ENCODE data around the gene PIK3R5. TPM values are rescaled to one million over a fixed set of nuclear protein-coding genes. Genes with fewer than 3 reads are reported as not detected.

PIK3R5 gene
- total and polyA plus RNA-seq, 8 donors = 0.69 to 6.8 (median 1.7) TPM

GRCh38 chr17:8875957-8876356 is 89.5 kb downstream of the PIK3R5 start:
- 62 to 74% methylated on average over 5 of the region's 5 CpGs for WGBS, 2 donors
- no peak for FAIRE-seq
- TF ChIP-seq CTCF (IDR thresholded peaks at IDR 0.05) = no peak

GRCh38 chr17:8875436-8875835 is 90.1 kb downstream of the PIK3R5 start:
- ATAC-seq = no peak
- intact Hi-C loops (cut with DNase I) = no loop called here
- Histone ChIP-seq H3K4me3 (no peak overlapping the region), H3K4me1 (no peaks in the 10 kb centered on the region), H3K9me3 (no peaks in the 10 kb centered on the region), H3K27ac (no peak overlapping the region), H3K36me3 (no peaks in the 10 kb centered on the region), H3K27me3 (no peaks in the 10 kb centered on the region)
- TF ChIP-seq CTCF (IDR thresholded peaks at IDR 0.05) = no peak
- FAIRE-seq = no peak
- WGBS, 2 donors = 64 to 74% methylated on average over 12 of the region's 12 CpGs
- DNase-seq = no peak

More at GRCh38 chr17:8875957-8876356, 89.5 kb downstream of the PIK3R5 start:
- intact Hi-C loops (cut with DNase I) = no loop called here
- Histone ChIP-seq H3K27ac (no peak overlapping the region), H3K9me3 (no peaks in the 10 kb centered on the region), H3K4me1 (no peaks in the 10 kb centered on the region), H3K27me3 (no peaks in the 10 kb centered on the region), H3K4me3 (no peak overlapping the region), H3K36me3 (no peaks in the 10 kb centered on the region)
- ATAC-seq = no peak
- no peak for DNase-seq

GRCh38 chr17:8873801-8874715 is 91.4 kb downstream of the PIK3R5 start:
- TF ChIP-seq CTCF (IDR thresholded peaks at IDR 0.05) = no peak
- Histone ChIP-seq H3K9me3 (no peaks in the 10 kb centered on the region), H3K4me3 (no peak overlapping the region), H3K4me1 (no peaks in the 10 kb centered on the region), H3K27ac (no peak overlapping the region), H3K27me3 (no peaks in the 10 kb centered on the region), H3K36me3 (no peaks in the 10 kb centered on the region)
- 40 to 48% methylated on average over 19 of the region's 19 CpGs for WGBS, 2 donors
- ATAC-seq (no peak), DNase-seq (no peak), FAIRE-seq (no peak)
- intact Hi-C loops (cut with DNase I) = no loop called here

- 72 to 84% methylated on average over 17 of the region's 17 CpGs for WGBS, 2 donors
- H3K27me3 ChIP-seq = no peaks in the 10 kb centered on the region
- no peak overlapping the region for H3K27ac ChIP-seq
- H3K36me3 ChIP-seq = no peaks in the 10 kb centered on the region
- H3K4me3 ChIP-seq = no peak overlapping the region
- FAIRE-seq (no peak), DNase-seq (no peak), ATAC-seq (no peak)
- intact Hi-C loops (cut with DNase I) = no loop called here
- TF ChIP-seq CTCF (IDR thresholded peaks at IDR 0.05) = no peak
- H3K4me1 ChIP-seq = no peaks in the 10 kb centered on the region
- no peaks in the 10 kb centered on the region for H3K9me3 ChIP-seq
These were observed 92.6 kb downstream of the PIK3R5 start for GRCh38 chr17:8872705-8873435.

Data from pancreas (tissue), 10 donors.